ENCODE results near the gene SOX4. TPM values are rescaled to one million over a fixed set of nuclear protein-coding genes. Genes with fewer than 3 reads are reported as not detected.

Gene SOX4
- polyA plus RNA-seq, 1 donor (not counting 4 experiments of a cell fraction or from before 2014, with no cell fraction given): 16.3 TPM

DNA sequence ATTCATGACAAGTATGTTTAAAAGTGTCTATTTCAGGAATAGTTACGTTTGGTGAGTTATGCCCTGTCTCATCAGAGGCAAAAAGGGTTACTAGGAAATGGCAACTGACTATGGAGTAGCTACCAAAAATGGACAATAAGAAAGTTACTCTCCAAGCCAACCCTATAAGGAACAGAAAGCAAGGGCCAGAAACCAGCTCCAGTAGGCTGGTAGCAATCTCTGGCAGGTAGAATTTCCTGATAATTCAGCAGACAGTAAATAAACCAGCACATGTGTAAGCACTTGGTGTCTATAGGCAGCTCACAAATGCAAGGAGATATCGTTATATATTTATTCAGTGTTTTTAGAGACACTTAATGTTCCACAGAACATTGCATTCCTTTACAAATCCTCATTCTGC, 20.3 kb downstream of the SOX4 start:
- H3K79me2 ChIP-seq (ENCODE audit: control insufficient read depth, insufficient read depth, low read length): no peaks in the 10 kb centered on the region

GRCh38 chr6:21614226-21614625, 20.7 kb downstream of the SOX4 start:
- no peaks in the 10 kb centered on the region for H3K79me2 ChIP-seq (ENCODE audit: control insufficient read depth, insufficient read depth, low read length)
- H3K4me3 ChIP-seq (ENCODE audit: control insufficient read depth in 2 of 3, extremely low read depth in 1 of 3, insufficient read depth in 2 of 3, low read depth in 1 of 3, low read length in 3 of 3): no peak overlapping the region

More for the DNA sequence above, 20.3 kb downstream of the SOX4 start:
- H3K27ac ChIP-seq (ENCODE audit: control insufficient read depth, insufficient read depth, low read length): no peak overlapping the region
- H3K36me3 ChIP-seq (ENCODE audit: control insufficient read depth in 2 of 2, extremely low read depth in 1 of 2, insufficient read depth in 2 of 2, low read length in 2 of 2): no peaks in the 10 kb centered on the region
- H3K9me1 ChIP-seq (ENCODE audit: control insufficient read depth, extremely low read depth, insufficient read depth, low read length): no peaks in the 10 kb centered on the region
- H3K9me3 ChIP-seq (ENCODE audit: control insufficient read depth, low read depth, low read length): no peaks in the 10 kb centered on the region
- no peak overlapping the region for H3K4me2 ChIP-seq (ENCODE audit: control insufficient read depth, extremely low read depth, insufficient read depth, low read depth, low read length)
- no peak for TF ChIP-seq CTCF (optimal IDR thresholded peaks at IDR 0.05 in 1 of 3, IDR thresholded peaks at IDR 0.05 in 1 of 3, conservative IDR thresholded peaks at IDR 0.05 in 1 of 3; ENCODE audit: extremely low read depth in 1 of 3, insufficient read depth in 2 of 3, low read length in 3 of 3)
- TF ChIP-seq EZH2 (IDR thresholded peaks at IDR 0.05; ENCODE audit: low read length): no peak
- DNase-seq (ENCODE audit: low read depth, low spot score) (no peak), FAIRE-seq (no peak)
- H3K4me1 ChIP-seq (ENCODE audit: control insufficient read depth, extremely low read depth, insufficient read depth, low read length): no peaks in the 10 kb centered on the region
- no peak overlapping the region for H3K9ac ChIP-seq (ENCODE audit: control insufficient read depth, extremely low read depth, insufficient read depth, low read length)
- H3K4me3 ChIP-seq (ENCODE audit: control insufficient read depth in 2 of 3, extremely low read depth in 1 of 3, insufficient read depth in 2 of 3, low read depth in 1 of 3, low read length in 3 of 3): no peak overlapping the region
- dilution Hi-C loops (cut with MboI; ENCODE audit: extremely low pct_ligation_motif_present, low sequenced_read_pairs): no loop called here
- H3K27me3 ChIP-seq (ENCODE audit: control insufficient read depth, extremely low read depth, insufficient read depth, low read length): no peaks in the 10 kb centered on the region
- no peak overlapping the region for H2AFZ ChIP-seq (ENCODE audit: control insufficient read depth, low read length)
- no peaks in the 10 kb centered on the region for H4K20me1 ChIP-seq (ENCODE audit: control insufficient read depth, extremely low read depth, insufficient read depth, low read length)

More at GRCh38 chr6:21614226-21614625, 20.7 kb downstream of the SOX4 start:
- Histone ChIP-seq H3K4me1 (ENCODE audit: control insufficient read depth, extremely low read depth, insufficient read depth, low read length) (no peaks in the 10 kb centered on the region), H3K9me3 (ENCODE audit: control insufficient read depth, low read depth, low read length) (no peaks in the 10 kb centered on the region), H3K27me3 (ENCODE audit: control insufficient read depth, extremely low read depth, insufficient read depth, low read length) (no peaks in the 10 kb centered on the region), H3K36me3 (ENCODE audit: control insufficient read depth in 2 of 2, extremely low read depth in 1 of 2, insufficient read depth in 2 of 2, low read length in 2 of 2) (no peaks in the 10 kb centered on the region), H2AFZ (ENCODE audit: control insufficient read depth, low read length) (no peak overlapping the region), H3K9me1 (ENCODE audit: control insufficient read depth, extremely low read depth, insufficient read depth, low read length) (no peaks in the 10 kb centered on the region), H3K4me2 (ENCODE audit: control insufficient read depth, extremely low read depth, insufficient read depth, low read depth, low read length) (no peak overlapping the region), H3K27ac (ENCODE audit: control insufficient read depth, insufficient read depth, low read length) (no peak overlapping the region), H3K9ac (ENCODE audit: control insufficient read depth, extremely low read depth, insufficient read depth, low read length) (no peak overlapping the region), H4K20me1 (ENCODE audit: control insufficient read depth, extremely low read depth, insufficient read depth, low read length) (no peaks in the 10 kb centered on the region)
- dilution Hi-C loops (cut with MboI; ENCODE audit: extremely low pct_ligation_motif_present, low sequenced_read_pairs): no loop called here
- DNase-seq (ENCODE audit: low read depth, low spot score) (no peak), FAIRE-seq (no peak)
- no peak for TF ChIP-seq EZH2 (IDR thresholded peaks at IDR 0.05; ENCODE audit: low read length)
- no peak for TF ChIP-seq CTCF (optimal IDR thresholded peaks at IDR 0.05 in 1 of 3, IDR thresholded peaks at IDR 0.05 in 1 of 3, conservative IDR thresholded peaks at IDR 0.05 in 1 of 3; ENCODE audit: extremely low read depth in 1 of 3, insufficient read depth in 2 of 3, low read length in 3 of 3)
